Activated T-helper 1 cell treated with anti-CD3 and anti-CD28 coated beads, Interleukin-12 subunit alpha, Interleukin-12 subunit beta, Interleukin-2, Interleukin-4 antibody, amounts not matched to agents 30 ng/mL and 10 ng/mL and 1 ng/mL, durations not matched to agents 14 hours and 24 hours and 36 hours (primary cell): Measurements from ENCODE around the gene ZBTB20. TPM values are rescaled to one million over a fixed set of nuclear protein-coding genes. Genes with fewer than 3 reads are reported as not detected.

Experiments
- DNase-seq: peaks from one replicate; pipeline ENCODE4 v3.0.0; 2021; ENCODE audit warnings: low spot score
- H3K27ac Mint-ChIP-seq: one replicate; pipeline ENCODE4 v1.8.0; 2021; ENCODE audit warnings: mild to moderate bottlenecking, mixed read lengths
- H3K27me3 Mint-ChIP-seq: one replicate; pipeline ENCODE4 v1.8.0; 2022; ENCODE audit warnings: mild to moderate bottlenecking, moderate library complexity, mixed read lengths; ENCODE audit not compliant: insufficient read depth
- H3K36me3 Mint-ChIP-seq: one replicate; pipeline ENCODE4 v1.8.0; 2021; ENCODE audit warnings: low read depth, mixed read lengths
- H3K4me1 Mint-ChIP-seq: one replicate; pipeline ENCODE4 v1.8.0; 2021; ENCODE audit warnings: low read depth, mixed read lengths
- H3K4me3 Mint-ChIP-seq: one replicate; pipeline ENCODE4 v1.8.0; 2021; ENCODE audit warnings: mild to moderate bottlenecking, moderate library complexity, mixed read lengths
- H3K9me3 Mint-ChIP-seq: one replicate; pipeline ENCODE4 v1.8.0; 2021; ENCODE audit warnings: mixed read lengths
- intact Hi-C: fragments of 100-400 bp; cut with micrococcal nuclease; formaldehyde crosslinking; loops from one replicate; pipeline ENCODE4 v1.15.1; 2024
- total RNA-seq: library from RNA; stranded (reverse); gene quantifications from 2 replicates; pipeline ENCODE4 v1.2.3, GENCODE V29; 2022

ZBTB20 gene
- total RNA-seq, 1 donor from 2014 or later, result 4.1 TPM

- DNase-seq, result no peak
Observed at GRCh38 chr3:115162759-115163158, 15.7 kb upstream of the ZBTB20 start.

GRCh38 chr3:115161866-115162265 lies 14.8 kb upstream of the ZBTB20 start:
- intact Hi-C loops, result no loop called here
- Mint-ChIP-seq H3K9me3 (peaks cover 6% of the 10 kb centered on the region), H3K4me1 (peaks cover 39% of the 10 kb centered on the region), H3K36me3 (no peaks in the 10 kb centered on the region), H3K27me3 (no peaks in the 10 kb centered on the region), H3K27ac (no peak overlapping the region), H3K4me3 (no peak overlapping the region)
- DNase-seq, result no peak

More at GRCh38 chr3:115162759-115163158, 15.7 kb upstream of the ZBTB20 start:
- Mint-ChIP-seq H3K36me3 (no peaks in the 10 kb centered on the region), H3K27me3 (no peaks in the 10 kb centered on the region), H3K4me1 (peaks cover 39% of the 10 kb centered on the region), H3K9me3 (peaks cover 6% of the 10 kb centered on the region), H3K27ac (no peak overlapping the region), H3K4me3 (no peak overlapping the region)
- intact Hi-C loops, result no loop called here

GRCh38 chr3:115161168-115161834 lies 14.2 kb upstream of the ZBTB20 start:
- Mint-ChIP-seq H3K4me1 (peaks cover 39% of the 10 kb centered on the region), H3K27me3 (no peaks in the 10 kb centered on the region), H3K27ac (no peak overlapping the region), H3K4me3 (no peak overlapping the region), H3K9me3 (peaks cover 6% of the 10 kb centered on the region), H3K36me3 (no peaks in the 10 kb centered on the region)
- DNase-seq, result no peak
- intact Hi-C loops, result no loop called here

GRCh38 chr3:115160295-115160694 lies 13.2 kb upstream of the ZBTB20 start:
- no peaks in the 10 kb centered on the region for H3K36me3 Mint-ChIP-seq
- intact Hi-C loops, result no loop called here
- peaks cover 6% of the 10 kb centered on the region for H3K9me3 Mint-ChIP-seq
- H3K27me3 Mint-ChIP-seq, result no peaks in the 10 kb centered on the region
- H3K4me3 Mint-ChIP-seq, result no peak overlapping the region
- H3K27ac Mint-ChIP-seq, result no peak overlapping the region
- peaks cover 31% of the 10 kb centered on the region for H3K4me1 Mint-ChIP-seq
- no peak for DNase-seq

GRCh38 chr3:115156046-115156654 lies 9.1 kb upstream of the ZBTB20 start:
- H3K4me1 Mint-ChIP-seq, result peaks cover 5% of the 10 kb centered on the region
- no peak overlapping the region for H3K4me3 Mint-ChIP-seq
- intact Hi-C loops, result no loop called here
- H3K27me3 Mint-ChIP-seq, result peaks cover 2% of the 10 kb centered on the region
- no peak for DNase-seq
- peaks cover 6% of the 10 kb centered on the region for H3K9me3 Mint-ChIP-seq
- no peak overlapping the region for H3K27ac Mint-ChIP-seq
- no peaks in the 10 kb centered on the region for H3K36me3 Mint-ChIP-seq

GRCh38 chr3:115154611-115155010 lies 7.5 kb upstream of the ZBTB20 start:
- Mint-ChIP-seq H3K27ac (no peak overlapping the region), H3K4me1 (no peaks in the 10 kb centered on the region), H3K36me3 (no peaks in the 10 kb centered on the region), H3K9me3 (peaks cover 6% of the 10 kb centered on the region), H3K4me3 (no peak overlapping the region), H3K27me3 (peaks cover 2% of the 10 kb centered on the region)
- no peak for DNase-seq
- intact Hi-C loops, result no loop called here

- intact Hi-C loops, result no loop called here
- H3K27me3 Mint-ChIP-seq, result peaks cover 2% of the 10 kb centered on the region
- H3K36me3 Mint-ChIP-seq, result no peaks in the 10 kb centered on the region
- no peaks in the 10 kb centered on the region for H3K4me1 Mint-ChIP-seq
- no peak overlapping the region for H3K4me3 Mint-ChIP-seq
- no peaks in the 10 kb centered on the region for H3K9me3 Mint-ChIP-seq
- H3K27ac Mint-ChIP-seq, result no peak overlapping the region
- no peak for DNase-seq
Observed at GRCh38 chr3:115151921-115152320, 4.8 kb upstream of the ZBTB20 start.

- H3K27ac Mint-ChIP-seq, result peak overlapping the region; percentile 98
Observed at GRCh38 chr3:115148142-115148790, 1.2 kb upstream of the ZBTB20 start.

GRCh38 chr3:115147329-115148141 lies 447 bp upstream of the ZBTB20 start:
- Mint-ChIP-seq H3K9me3 (no peaks in the 10 kb centered on the region), H3K27me3 (no peaks in the 10 kb centered on the region), H3K4me3 (peak overlapping the region; percentile 96), H3K36me3 (peaks cover 5% of the 10 kb centered on the region), H3K27ac (peak overlapping the region; percentile 98), H3K4me1 (peaks cover 16% of the 10 kb centered on the region)
- intact Hi-C loops, result loop anchor here (1.0 to 10.0 kb wide), 11 partner anchors 55 to 1613 kb away; partner anchors contain the start of genes CCDC191, QTRT2, SIDT1 and USF3
- peak; percentile 96 for DNase-seq

More at GRCh38 chr3:115148142-115148790, 1.2 kb upstream of the ZBTB20 start:
- Mint-ChIP-seq H3K36me3 (peaks cover 3% of the 10 kb centered on the region), H3K4me3 (peak overlapping the region; percentile 96), H3K9me3 (no peaks in the 10 kb centered on the region), H3K27me3 (no peaks in the 10 kb centered on the region), H3K4me1 (peaks cover 16% of the 10 kb centered on the region)
- no peak for DNase-seq
- intact Hi-C loops, result loop anchor here (5.0 to 10.0 kb wide), 3 partner anchors 833 to 1613 kb away; partner anchors contain the start of genes SIDT1 and ZDHHC23

- Mint-ChIP-seq H3K9me3 (no peaks in the 10 kb centered on the region), H3K27ac (peak overlapping the region; percentile 93), H3K36me3 (peaks cover 5% of the 10 kb centered on the region), H3K27me3 (no peaks in the 10 kb centered on the region), H3K4me1 (peaks cover 21% of the 10 kb centered on the region), H3K4me3 (peak overlapping the region; percentile 96)
- DNase-seq, result peak; percentile 36
- intact Hi-C loops, result loop anchor here (1.0 to 10.0 kb wide), 7 partner anchors 19 to 1611 kb away; partner anchors contain the start of genes SIDT1 and ZDHHC23
Observed at GRCh38 chr3:115146032-115146417, 1.1 kb downstream of the ZBTB20 start.

- intact Hi-C loops, result loop anchor here (10.0 kb wide), 2 partner anchors 826 to 1606 kb away; partner anchors contain the start of gene SIDT1
- H3K4me3 Mint-ChIP-seq, result no peak overlapping the region
- peaks cover 20% of the 10 kb centered on the region for H3K4me1 Mint-ChIP-seq
- no peak overlapping the region for H3K27ac Mint-ChIP-seq
- H3K27me3 Mint-ChIP-seq, result no peaks in the 10 kb centered on the region
- no peaks in the 10 kb centered on the region for H3K9me3 Mint-ChIP-seq
- peaks cover 5% of the 10 kb centered on the region for H3K36me3 Mint-ChIP-seq
- DNase-seq, result no peak
Observed at GRCh38 chr3:115141033-115141757, 5.9 kb downstream of the ZBTB20 start.

- no peaks in the 10 kb centered on the region for H3K9me3 Mint-ChIP-seq
- peaks cover 1% of the 10 kb centered on the region for H3K27me3 Mint-ChIP-seq
- H3K27ac Mint-ChIP-seq, result no peak overlapping the region
- intact Hi-C loops, result no loop called here
- DNase-seq, result no peak
- no peak overlapping the region for H3K4me3 Mint-ChIP-seq
- peaks cover 4% of the 10 kb centered on the region for H3K36me3 Mint-ChIP-seq
- H3K4me1 Mint-ChIP-seq, result peaks cover 6% of the 10 kb centered on the region
Observed at GRCh38 chr3:115139072-115139471, 8.0 kb downstream of the ZBTB20 start.
